Measurements from ENCODE around the gene WDPCP. TPM values are rescaled to one million over a fixed set of nuclear protein-coding genes. Genes with fewer than 3 reads are reported as not detected.
A peak's percentile ranks its signal among the peaks of the same experiment; 100 is the strongest.

WDPCP gene
- total RNA-seq, 1 donor from 2014 or later: 4.3 TPM

- H3K4me3 Mint-ChIP-seq (ENCODE audit: unreplicated experiment): no peak overlapping the region
- H3K36me3 Mint-ChIP-seq (ENCODE audit: unreplicated experiment): peaks cover 3% of the 10 kb centered on the region
- H3K4me1 Mint-ChIP-seq (ENCODE audit: low read depth, unreplicated experiment): no peaks in the 10 kb centered on the region
These were observed 395.1 kb downstream of the WDPCP start for GRCh38 chr2:63192889-63193774.

GRCh38 chr2:63192169-63192888 lies 395.9 kb downstream of the WDPCP start:
- no peaks in the 10 kb centered on the region for H3K4me1 Mint-ChIP-seq (ENCODE audit: low read depth, unreplicated experiment)
- H3K36me3 Mint-ChIP-seq (ENCODE audit: unreplicated experiment): peaks cover 6% of the 10 kb centered on the region
- DNase-seq: no peak
- H3K27me3 Mint-ChIP-seq (ENCODE audit: unreplicated experiment): no peaks in the 10 kb centered on the region
- TF ChIP-seq CTCF (IDR thresholded peaks at IDR 0.05; ENCODE audit: partially characterized antibody, unreplicated experiment): no peak
- no peak overlapping the region for H3K27ac Mint-ChIP-seq (ENCODE audit: unreplicated experiment)
- H3K4me3 Mint-ChIP-seq (ENCODE audit: unreplicated experiment): no peak overlapping the region
- no peaks in the 10 kb centered on the region for H3K9me3 Mint-ChIP-seq (ENCODE audit: unreplicated experiment)

More at GRCh38 chr2:63192889-63193774, 395.1 kb downstream of the WDPCP start:
- Mint-ChIP-seq H3K27me3 (ENCODE audit: unreplicated experiment) (no peaks in the 10 kb centered on the region), H3K9me3 (ENCODE audit: unreplicated experiment) (no peaks in the 10 kb centered on the region), H3K27ac (ENCODE audit: unreplicated experiment) (no peak overlapping the region)
- TF ChIP-seq CTCF (IDR thresholded peaks at IDR 0.05; ENCODE audit: partially characterized antibody, unreplicated experiment): no peak
- DNase-seq: no peak

GRCh38 chr2:63189026-63189425 lies 399.3 kb downstream of the WDPCP start:
- no peak overlapping the region for H3K4me3 Mint-ChIP-seq (ENCODE audit: unreplicated experiment)
- no peaks in the 10 kb centered on the region for H3K9me3 Mint-ChIP-seq (ENCODE audit: unreplicated experiment)
- peak; percentile 60 for DNase-seq

GRCh38 chr2:63186331-63186730 lies 401.9 kb downstream of the WDPCP start:
- Mint-ChIP-seq H3K4me1 (ENCODE audit: low read depth, unreplicated experiment) (no peaks in the 10 kb centered on the region), H3K4me3 (ENCODE audit: unreplicated experiment) (no peak overlapping the region), H3K9me3 (ENCODE audit: unreplicated experiment) (no peaks in the 10 kb centered on the region), H3K27ac (ENCODE audit: unreplicated experiment) (no peak overlapping the region), H3K27me3 (ENCODE audit: unreplicated experiment) (no peaks in the 10 kb centered on the region), H3K36me3 (ENCODE audit: unreplicated experiment) (peaks cover 6% of the 10 kb centered on the region)
- DNase-seq: no peak
- TF ChIP-seq CTCF (IDR thresholded peaks at IDR 0.05; ENCODE audit: partially characterized antibody, unreplicated experiment): no peak

More at GRCh38 chr2:63189026-63189425, 399.3 kb downstream of the WDPCP start:
- no peaks in the 10 kb centered on the region for H3K4me1 Mint-ChIP-seq (ENCODE audit: low read depth, unreplicated experiment)
- H3K36me3 Mint-ChIP-seq (ENCODE audit: unreplicated experiment): peaks cover 6% of the 10 kb centered on the region
- peak; percentile 63 for TF ChIP-seq CTCF (IDR thresholded peaks at IDR 0.05; ENCODE audit: partially characterized antibody, unreplicated experiment)
- H3K27me3 Mint-ChIP-seq (ENCODE audit: unreplicated experiment): no peaks in the 10 kb centered on the region
- no peak overlapping the region for H3K27ac Mint-ChIP-seq (ENCODE audit: unreplicated experiment)
